Measurements from ENCODE around the gene PTCD2.

GRCh38 chr5:72330712-72331111 lies 10.5 kb downstream of the PTCD2 start:
- TF ChIP-seq POLR2AphosphoS5 (IDR thresholded peaks at IDR 0.05; ENCODE audit: borderline replicate concordance, low read depth, low read length) (no peak), EZH2 (IDR thresholded peaks at IDR 0.05) (no peak)

All from SK-N-MC (cell line).